Endothelial cell of umbilical vein (primary cell): ENCODE measurements around the gene RPL7L1.

Source experiments
- CTCF ChIP-seq, 2 donors: IDR thresholded peaks; 1 replicate in 1 of 2; 2 replicates in 1 of 2; pipeline ENCODE4 v1.5.1; 2011; ENCODE audit warnings: low read length in 2 of 2, mild to moderate bottlenecking in 2 of 2, moderate library complexity in 2 of 2, control low read depth in 1 of 2, inconsistent platforms in 1 of 2, low read depth in 1 of 2; ENCODE audit not compliant: insufficient read depth in 1 of 2; ENCODE audit errors: extremely low read depth in 1 of 2
- EZH2 ChIP-seq: IDR thresholded peaks from 2 replicates; pipeline ENCODE4 v1.6.1; 2012; ENCODE audit warnings: borderline replicate concordance, low read depth, mild to moderate bottlenecking, moderate library complexity, low read length, inconsistent platforms; ENCODE audit not compliant: severe bottlenecking
- FOS ChIP-seq: IDR thresholded peaks from 2 replicates; pipeline ENCODE4 v1.6.1; 2011; ENCODE audit warnings: mild to moderate bottlenecking, low read length, moderate library complexity, borderline replicate concordance; ENCODE audit not compliant: insufficient read depth
- GATA2 ChIP-seq: IDR thresholded peaks from 2 replicates; pipeline ENCODE4 v1.7.0; 2011; ENCODE audit warnings: low read depth, mild to moderate bottlenecking, moderate library complexity, mixed read lengths, low read length; ENCODE audit not compliant: insufficient read length, insufficient read depth
- JUN ChIP-seq: IDR thresholded peaks from 2 replicates; pipeline ENCODE4 v1.6.1; 2011; ENCODE audit warnings: borderline replicate concordance, low read depth; ENCODE audit not compliant: insufficient read length, insufficient read depth
- MAX ChIP-seq: IDR thresholded peaks from 2 replicates; pipeline ENCODE4 v1.6.1; 2011; ENCODE audit not compliant: insufficient read depth, insufficient read length
- MYC ChIP-seq: IDR thresholded peaks from one replicate; pipeline ENCODE4 v1.6.1; 2011; ENCODE audit warnings: mild to moderate bottlenecking, low read depth, low read length
- POLR2A ChIP-seq: IDR thresholded peaks from 2 replicates; pipeline ENCODE4 v1.6.1; 2012; ENCODE audit warnings: low read depth, mild to moderate bottlenecking, control low read depth, low read length
- POLR2AphosphoS5 ChIP-seq: IDR thresholded peaks from 2 replicates; pipeline ENCODE4 v1.6.1; 2012; ENCODE audit warnings: low read depth, mild to moderate bottlenecking, control low read depth, low read length, moderate library complexity; ENCODE audit not compliant: insufficient read depth

- TF ChIP-seq JUN (no peak), CTCF (IDR thresholded peaks at IDR 0.05; ENCODE audit: extremely low read depth in 1 of 2, insufficient read depth in 1 of 2, low read depth in 1 of 2, low read length in 2 of 2) (no peak), EZH2 (no peak), POLR2A (no peak), POLR2AphosphoS5 (no peak), MAX (no peak), MYC (no peak), GATA2 (no peak), FOS (no peak)
These were observed 36.9 kb downstream of the RPL7L1 start for GRCh38 chr6:42916288-42916687.
